Endothelial cell (in vitro differentiated cells): ENCODE results near the gene DPEP1. TPM values are rescaled to one million over a fixed set of nuclear protein-coding genes. Genes with fewer than 3 reads are reported as not detected.

Source experiments
- DNase-seq: peaks from one replicate; pipeline ENCODE4 v3.0.0; 2021; ENCODE audit warnings: low spot score
- H3K27ac Mint-ChIP-seq: one replicate; pipeline ENCODE4 v1.8.0; 2021; ENCODE audit warnings: mixed read lengths, inconsistent platforms; ENCODE audit not compliant: unreplicated experiment
- H3K27me3 Mint-ChIP-seq: one replicate; pipeline ENCODE4 v1.8.0; 2021; ENCODE audit warnings: mild to moderate bottlenecking, moderate library complexity, mixed read lengths, inconsistent platforms; ENCODE audit not compliant: unreplicated experiment
- H3K36me3 Mint-ChIP-seq: one replicate; pipeline ENCODE4 v1.8.0; 2021; ENCODE audit warnings: mild to moderate bottlenecking, low read depth, mixed read lengths, inconsistent platforms; ENCODE audit not compliant: unreplicated experiment
- H3K4me1 Mint-ChIP-seq: one replicate; pipeline ENCODE4 v1.8.0; 2021; ENCODE audit warnings: mild to moderate bottlenecking, mixed read lengths, inconsistent platforms; ENCODE audit not compliant: unreplicated experiment
- H3K4me3 Mint-ChIP-seq: one replicate; pipeline ENCODE4 v1.8.0; 2021; ENCODE audit warnings: mild to moderate bottlenecking, mixed read lengths, inconsistent platforms; ENCODE audit not compliant: unreplicated experiment
- H3K9me3 Mint-ChIP-seq: one replicate; pipeline ENCODE4 v1.8.0; 2021; ENCODE audit warnings: mixed read lengths, inconsistent platforms; ENCODE audit not compliant: unreplicated experiment
- CTCF ChIP-seq: fragments of 200-600 bp; sonication (generic); IDR thresholded peaks from one replicate; pipeline ENCODE4 v1.5.0; 2021; ENCODE audit warnings: antibody characterized with exemption; ENCODE audit not compliant: unreplicated experiment
- total RNA-seq: library from RNA; stranded (reverse); fragmentation: NEBNext Ultra II Directional; extraction: Animal tissue kit (Norgen Biotek cat#: 25700); gene quantifications from one replicate; pipeline ENCODE4 v1.2.1, GENCODE V29; 2021; ENCODE audit not compliant: unreplicated experiment

The DPEP1 gene
- total RNA-seq, 1 donor from 2014 or later, result 118 TPM

GRCh38 chr16:89621136-89621697, 7.8 kb downstream of the DPEP1 start:
- H3K4me3 Mint-ChIP-seq, result no peak overlapping the region
- H3K36me3 Mint-ChIP-seq, result peaks cover 28% of the 10 kb centered on the region
- peaks cover 16% of the 10 kb centered on the region for H3K27me3 Mint-ChIP-seq
- peaks cover 51% of the 10 kb centered on the region for H3K4me1 Mint-ChIP-seq
- no peak for DNase-seq
- no peak overlapping the region for H3K27ac Mint-ChIP-seq
- H3K9me3 Mint-ChIP-seq, result peaks cover 9% of the 10 kb centered on the region
- TF ChIP-seq CTCF, result no peak

GRCh38 chr16:89621698-89622409, 8.4 kb downstream of the DPEP1 start:
- Mint-ChIP-seq H3K9me3 (peaks cover 4% of the 10 kb centered on the region), H3K27ac (peak overlapping the region; percentile 97)

GRCh38 chr16:89623511-89624261, 10.2 kb downstream of the DPEP1 start:
- Mint-ChIP-seq H3K4me1 (peaks cover 43% of the 10 kb centered on the region), H3K27ac (peak overlapping the region; percentile 97), H3K27me3 (peaks cover 11% of the 10 kb centered on the region), H3K4me3 (peak overlapping the region; percentile 75), H3K36me3 (peaks cover 19% of the 10 kb centered on the region), H3K9me3 (peaks cover 4% of the 10 kb centered on the region)
- no peak for TF ChIP-seq CTCF
- peak; percentile 65 for DNase-seq

More at GRCh38 chr16:89621698-89622409, 8.4 kb downstream of the DPEP1 start:
- no peak for TF ChIP-seq CTCF
- peaks cover 23% of the 10 kb centered on the region for H3K36me3 Mint-ChIP-seq
- peaks cover 13% of the 10 kb centered on the region for H3K27me3 Mint-ChIP-seq
- DNase-seq, result no peak
- H3K4me1 Mint-ChIP-seq, result peaks cover 45% of the 10 kb centered on the region
- no peak overlapping the region for H3K4me3 Mint-ChIP-seq

- peaks cover 41% of the 10 kb centered on the region for H3K4me1 Mint-ChIP-seq
- peaks cover 11% of the 10 kb centered on the region for H3K27me3 Mint-ChIP-seq
- peaks cover 4% of the 10 kb centered on the region for H3K9me3 Mint-ChIP-seq
- peaks cover 19% of the 10 kb centered on the region for H3K36me3 Mint-ChIP-seq
- no peak for TF ChIP-seq CTCF
- H3K27ac Mint-ChIP-seq, result peak overlapping the region; percentile 7
- peak overlapping the region; percentile 32 for H3K4me3 Mint-ChIP-seq
- DNase-seq, result no peak
These were observed 11.6 kb downstream of the DPEP1 start for GRCh38 chr16:89624777-89625761.
